ENCODE results near the gene KIRREL3.

Gene KIRREL3

GRCh38 chr11:126710804-126711399 is 289.7 kb downstream of the KIRREL3 start:
- no peaks in the 10 kb centered on the region for H3K36me3 ChIP-seq (ENCODE audit: control insufficient read depth, insufficient read depth, low read length)
- no peak overlapping the region for H3K9ac ChIP-seq (ENCODE audit: low read depth, low read length)
- no peak overlapping the region for H3K27ac ChIP-seq (ENCODE audit: low read depth, low read length)
- H3K27me3 ChIP-seq (ENCODE audit: control insufficient read depth, insufficient read depth, low read length), result no peaks in the 10 kb centered on the region
- H3K4me3 ChIP-seq (ENCODE audit: low read depth, low read length), result no peak overlapping the region
- H3K9me3 ChIP-seq (ENCODE audit: control insufficient read depth, insufficient read depth, low read length), result no peaks in the 10 kb centered on the region
- peaks cover 8% of the 10 kb centered on the region for H3K4me1 ChIP-seq (ENCODE audit: control insufficient read depth, insufficient read depth, low read length)

GRCh38 chr11:126707498-126707897 is 293.1 kb downstream of the KIRREL3 start:
- Histone ChIP-seq H3K4me3 (ENCODE audit: low read depth, low read length) (no peak overlapping the region), H3K27ac (ENCODE audit: low read depth, low read length) (no peak overlapping the region), H3K36me3 (ENCODE audit: control insufficient read depth, insufficient read depth, low read length) (no peaks in the 10 kb centered on the region), H3K9ac (ENCODE audit: low read depth, low read length) (no peak overlapping the region), H3K9me3 (ENCODE audit: control insufficient read depth, insufficient read depth, low read length) (no peaks in the 10 kb centered on the region), H3K4me1 (ENCODE audit: control insufficient read depth, insufficient read depth, low read length) (peaks cover 8% of the 10 kb centered on the region), H3K27me3 (ENCODE audit: control insufficient read depth, insufficient read depth, low read length) (no peaks in the 10 kb centered on the region)

DNA sequence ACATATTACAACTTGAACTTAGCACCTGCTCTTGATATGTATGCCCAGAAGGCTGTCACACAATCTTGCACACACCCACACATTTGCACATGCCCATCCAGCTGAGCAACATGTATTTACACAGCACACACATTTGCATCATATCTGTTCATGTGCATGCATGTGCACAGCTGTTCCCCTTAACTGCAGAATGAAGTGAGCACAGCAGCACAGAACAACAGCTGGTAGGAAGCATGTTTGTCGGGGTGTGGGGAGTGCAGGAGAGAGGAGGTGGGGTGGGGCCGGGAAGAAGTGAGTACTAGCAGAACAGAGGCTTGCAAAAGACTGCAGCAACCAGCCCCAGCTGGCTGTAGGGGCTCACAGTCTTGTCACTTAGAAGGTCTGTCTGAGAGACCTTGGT is 296.5 kb downstream of the KIRREL3 start:
- no peaks in the 10 kb centered on the region for H3K27me3 ChIP-seq (ENCODE audit: control insufficient read depth, insufficient read depth, low read length)
- no peak overlapping the region for H3K4me3 ChIP-seq (ENCODE audit: low read depth, low read length)
- no peaks in the 10 kb centered on the region for H3K36me3 ChIP-seq (ENCODE audit: control insufficient read depth, insufficient read depth, low read length)
- H3K4me1 ChIP-seq (ENCODE audit: control insufficient read depth, insufficient read depth, low read length), result peaks cover 8% of the 10 kb centered on the region
- no peaks in the 10 kb centered on the region for H3K9me3 ChIP-seq (ENCODE audit: control insufficient read depth, insufficient read depth, low read length)
- H3K27ac ChIP-seq (ENCODE audit: low read depth, low read length), result no peak overlapping the region
- H3K9ac ChIP-seq (ENCODE audit: low read depth, low read length), result no peak overlapping the region

DNA sequence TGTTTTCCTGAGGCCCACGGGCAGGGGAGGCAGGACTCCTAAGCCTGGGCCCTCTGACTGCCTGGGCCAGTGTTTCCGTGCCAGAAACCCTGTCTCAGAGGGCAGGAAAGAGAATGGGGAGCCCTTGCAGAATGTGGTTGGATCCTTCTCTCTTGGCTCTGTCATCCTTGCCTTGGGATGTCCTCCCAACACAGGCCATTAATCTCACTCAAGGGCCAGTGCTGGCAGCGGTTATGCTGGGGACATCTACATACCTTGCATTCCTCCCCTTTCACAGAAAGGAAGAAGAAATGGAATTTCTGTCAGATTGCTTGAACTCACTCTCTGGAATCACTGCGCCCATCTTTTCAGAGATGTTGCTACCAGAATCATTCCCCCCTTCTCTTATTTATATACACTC is 296.9 kb downstream of the KIRREL3 start:
- no peaks in the 10 kb centered on the region for H3K9me3 ChIP-seq (ENCODE audit: control insufficient read depth, insufficient read depth, low read length)

DNA sequence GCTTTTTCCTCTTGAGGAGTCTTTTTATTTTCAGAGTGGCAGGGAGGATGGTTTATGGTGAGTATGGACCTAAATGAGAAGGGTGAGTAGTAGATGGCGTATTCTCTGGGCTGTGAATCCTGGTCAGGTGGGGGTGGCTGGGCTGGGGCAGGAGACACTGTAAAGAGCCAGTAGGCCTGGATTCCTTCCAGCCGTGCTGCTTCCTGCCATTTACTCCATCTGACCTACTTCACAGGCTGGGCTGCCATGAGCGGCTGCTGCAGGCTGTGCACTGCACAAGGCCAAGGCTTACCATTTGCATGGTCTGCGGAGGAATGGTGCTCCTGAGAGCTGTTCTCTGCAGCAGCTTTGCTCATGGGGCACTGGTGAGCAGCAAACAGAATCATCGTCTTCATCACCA is 297.6 kb downstream of the KIRREL3 start:
- Histone ChIP-seq H3K27me3 (ENCODE audit: control insufficient read depth, insufficient read depth, low read length) (no peaks in the 10 kb centered on the region), H3K9me3 (ENCODE audit: control insufficient read depth, insufficient read depth, low read length) (no peaks in the 10 kb centered on the region), H3K27ac (ENCODE audit: low read depth, low read length) (no peak overlapping the region), H3K4me1 (ENCODE audit: control insufficient read depth, insufficient read depth, low read length) (0 out of 2 replicates have a peak, but pooled peaks cover 1% of the 10 kb centered on the region), H3K36me3 (ENCODE audit: control insufficient read depth, insufficient read depth, low read length) (no peaks in the 10 kb centered on the region), H3K4me3 (ENCODE audit: low read depth, low read length) (no peak overlapping the region), H3K9ac (ENCODE audit: low read depth, low read length) (no peak overlapping the region)

More for the DNA sequence above, 296.9 kb downstream of the KIRREL3 start:
- H3K27me3 ChIP-seq (ENCODE audit: control insufficient read depth, insufficient read depth, low read length), result no peaks in the 10 kb centered on the region
- no peak overlapping the region for H3K4me3 ChIP-seq (ENCODE audit: low read depth, low read length)
- H3K9ac ChIP-seq (ENCODE audit: low read depth, low read length), result no peak overlapping the region
- H3K36me3 ChIP-seq (ENCODE audit: control insufficient read depth, insufficient read depth, low read length), result no peaks in the 10 kb centered on the region
- peaks cover 8% of the 10 kb centered on the region for H3K4me1 ChIP-seq (ENCODE audit: control insufficient read depth, insufficient read depth, low read length)
- H3K27ac ChIP-seq (ENCODE audit: low read depth, low read length), result no peak overlapping the region

GRCh38 chr11:126702165-126702720 is 298.3 kb downstream of the KIRREL3 start:
- Histone ChIP-seq H3K4me1 (ENCODE audit: control insufficient read depth, insufficient read depth, low read length) (0 out of 2 replicates have a peak, but pooled peaks cover under 1% of the 10 kb centered on the region), H3K27me3 (ENCODE audit: control insufficient read depth, insufficient read depth, low read length) (no peaks in the 10 kb centered on the region), H3K27ac (ENCODE audit: low read depth, low read length) (no peak overlapping the region), H3K36me3 (ENCODE audit: control insufficient read depth, insufficient read depth, low read length) (no peaks in the 10 kb centered on the region), H3K9me3 (ENCODE audit: control insufficient read depth, insufficient read depth, low read length) (no peaks in the 10 kb centered on the region), H3K4me3 (ENCODE audit: low read depth, low read length) (no peak overlapping the region), H3K9ac (ENCODE audit: low read depth, low read length) (no peak overlapping the region)

DNA sequence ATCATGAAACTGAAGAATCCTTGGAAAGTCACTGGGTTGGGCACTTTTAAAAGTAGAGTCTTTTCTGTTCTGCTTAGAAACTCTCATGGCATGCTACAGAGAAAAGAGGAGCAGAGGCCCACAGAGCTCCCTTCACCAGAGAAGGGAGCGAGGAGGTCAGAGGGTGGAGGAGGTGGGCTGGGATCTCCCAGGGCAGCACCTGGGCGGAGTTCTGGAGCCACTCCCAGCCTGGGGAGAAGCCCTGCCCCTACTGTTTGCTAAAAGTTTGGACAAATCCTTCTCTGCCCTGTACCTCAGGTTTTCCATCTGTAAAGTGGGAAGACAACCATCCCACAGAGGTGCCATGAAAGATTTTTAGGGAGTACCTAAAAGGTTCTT is 299.1 kb downstream of the KIRREL3 start:
- H3K27me3 ChIP-seq (ENCODE audit: control insufficient read depth, insufficient read depth, low read length), result no peaks in the 10 kb centered on the region
- H3K36me3 ChIP-seq (ENCODE audit: control insufficient read depth, insufficient read depth, low read length), result no peaks in the 10 kb centered on the region
- H3K4me1 ChIP-seq (ENCODE audit: control insufficient read depth, insufficient read depth, low read length), result peaks cover 4% of the 10 kb centered on the region; the same call in 1 of the 2 replicates
- no peak overlapping the region for H3K27ac ChIP-seq (ENCODE audit: low read depth, low read length)
- H3K9ac ChIP-seq (ENCODE audit: low read depth, low read length), result no peak overlapping the region
- H3K4me3 ChIP-seq (ENCODE audit: low read depth, low read length), result no peak overlapping the region
- no peaks in the 10 kb centered on the region for H3K9me3 ChIP-seq (ENCODE audit: control insufficient read depth, insufficient read depth, low read length)

DNA sequence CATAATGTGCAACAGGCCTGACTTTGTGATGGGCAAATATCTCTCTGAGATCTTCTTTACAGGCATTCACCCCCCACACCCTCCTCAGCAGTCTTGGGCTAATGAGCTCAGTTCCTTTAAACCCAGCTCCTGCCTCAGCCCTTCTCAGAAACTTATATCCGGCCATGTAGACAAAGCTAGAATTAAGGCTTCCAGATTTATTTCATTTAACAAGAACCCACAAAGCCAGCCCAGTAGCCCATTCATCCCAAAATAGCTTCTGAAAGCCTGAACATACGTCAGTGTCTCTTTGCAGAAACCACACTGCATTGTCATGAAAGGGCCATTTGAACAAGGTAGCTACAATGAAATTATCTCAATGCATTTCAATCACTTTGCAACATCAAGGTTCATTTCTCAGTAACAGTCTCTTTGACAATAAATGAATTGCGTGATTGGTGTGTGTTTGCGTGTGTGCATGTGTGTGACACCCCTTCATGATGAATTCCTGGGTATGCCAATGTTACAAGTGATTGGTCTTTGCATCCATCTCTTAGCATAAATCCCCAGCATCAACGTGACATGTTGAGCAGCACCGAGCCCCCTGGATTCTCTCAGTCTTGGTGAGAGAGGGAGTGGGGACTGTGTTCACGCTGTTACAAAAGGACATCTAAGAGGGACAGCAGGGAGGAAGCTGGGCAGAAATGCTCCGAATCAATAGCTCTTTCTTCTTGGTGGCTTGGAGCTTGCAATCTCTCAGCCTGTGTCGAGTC is 299.6 kb downstream of the KIRREL3 start:
- Histone ChIP-seq H3K9ac (ENCODE audit: low read depth, low read length) (no peak overlapping the region), H3K4me3 (ENCODE audit: low read depth, low read length) (no peak overlapping the region), H3K36me3 (ENCODE audit: control insufficient read depth, insufficient read depth, low read length) (no peaks in the 10 kb centered on the region), H3K9me3 (ENCODE audit: control insufficient read depth, insufficient read depth, low read length) (no peaks in the 10 kb centered on the region), H3K4me1 (ENCODE audit: control insufficient read depth, insufficient read depth, low read length) (peaks cover 4% of the 10 kb centered on the region; the same call in 1 of the 2 replicates), H3K27me3 (ENCODE audit: control insufficient read depth, insufficient read depth, low read length) (no peaks in the 10 kb centered on the region), H3K27ac (ENCODE audit: low read depth, low read length) (no peak overlapping the region)

DNA sequence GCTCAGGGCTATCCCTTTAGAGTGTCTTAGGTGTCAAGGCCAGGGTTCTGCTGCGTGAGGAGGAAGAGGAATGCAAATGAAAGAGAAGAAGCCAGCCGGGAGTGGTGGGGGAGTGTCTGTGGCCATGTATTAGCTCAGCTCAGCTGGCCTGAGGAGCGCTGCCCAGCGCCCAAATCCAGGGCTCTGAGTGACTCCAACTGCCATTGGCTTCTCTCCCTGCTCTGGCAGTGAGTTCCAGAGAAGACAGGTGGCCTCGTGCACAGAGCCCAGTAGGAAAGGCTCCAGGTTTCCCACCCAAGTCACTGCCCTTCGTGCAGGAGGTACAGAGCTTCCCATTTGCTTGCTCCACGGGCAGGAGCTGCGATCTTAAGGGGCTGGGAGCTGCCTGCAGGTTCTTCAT is 302.0 kb downstream of the KIRREL3 start:
- no peaks in the 10 kb centered on the region for H3K27me3 ChIP-seq (ENCODE audit: control insufficient read depth, insufficient read depth, low read length)
- H3K36me3 ChIP-seq (ENCODE audit: control insufficient read depth, insufficient read depth, low read length), result no peaks in the 10 kb centered on the region
- H3K4me1 ChIP-seq (ENCODE audit: control insufficient read depth, insufficient read depth, low read length), result peaks cover 4% of the 10 kb centered on the region; the same call in 1 of the 2 replicates
- no peak overlapping the region for H3K27ac ChIP-seq (ENCODE audit: low read depth, low read length)
- H3K9me3 ChIP-seq (ENCODE audit: control insufficient read depth, insufficient read depth, low read length), result no peaks in the 10 kb centered on the region
- H3K4me3 ChIP-seq (ENCODE audit: low read depth, low read length), result no peak overlapping the region
- H3K9ac ChIP-seq (ENCODE audit: low read depth, low read length), result no peak overlapping the region

DNA sequence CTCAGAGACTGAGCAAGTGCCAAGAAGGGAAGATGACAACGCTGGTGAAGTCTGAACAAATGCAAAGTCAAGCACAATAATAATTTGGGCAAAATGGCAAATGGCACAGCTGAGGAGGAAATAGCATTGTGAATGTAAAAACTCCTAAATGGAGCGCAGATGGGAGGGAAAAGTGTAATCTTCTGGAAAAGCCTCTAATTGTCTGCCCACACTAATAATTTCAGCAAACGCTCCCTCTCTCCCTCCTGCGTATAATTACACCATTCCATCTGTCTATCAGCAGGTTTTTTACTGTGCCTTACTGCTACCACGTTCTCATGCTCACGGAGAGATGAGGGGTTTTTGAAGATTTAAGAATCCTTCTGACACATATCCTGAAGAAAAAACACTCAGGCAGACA is 302.6 kb downstream of the KIRREL3 start:
- Histone ChIP-seq H3K4me3 (ENCODE audit: low read depth, low read length) (no peak overlapping the region), H3K27ac (ENCODE audit: low read depth, low read length) (no peak overlapping the region)

DNA sequence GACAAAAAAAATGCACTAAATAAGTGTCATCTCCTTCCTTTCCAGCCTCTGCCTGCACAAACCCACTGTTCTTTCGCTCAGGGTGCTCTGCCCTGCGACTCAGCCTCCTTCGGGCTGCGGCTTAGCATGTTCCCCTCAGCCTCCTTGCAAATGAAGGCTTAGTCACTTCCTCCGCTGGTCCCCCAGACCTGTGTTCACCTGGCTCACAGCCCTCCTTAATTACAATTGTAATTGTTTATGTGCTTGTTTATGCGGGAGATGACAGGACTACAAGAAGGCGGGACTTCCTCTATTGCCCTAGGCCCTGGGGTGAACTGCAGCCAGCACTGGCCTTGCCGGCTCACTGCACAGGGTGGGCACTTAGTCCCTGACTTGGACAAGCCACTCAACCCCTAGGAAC is 303.6 kb downstream of the KIRREL3 start:
- Histone ChIP-seq H3K36me3 (ENCODE audit: control insufficient read depth, insufficient read depth, low read length) (no peaks in the 10 kb centered on the region), H3K27me3 (ENCODE audit: control insufficient read depth, insufficient read depth, low read length) (no peaks in the 10 kb centered on the region), H3K9me3 (ENCODE audit: control insufficient read depth, insufficient read depth, low read length) (no peaks in the 10 kb centered on the region), H3K4me3 (ENCODE audit: low read depth, low read length) (no peak overlapping the region), H3K9ac (ENCODE audit: low read depth, low read length) (no peak overlapping the region), H3K27ac (ENCODE audit: low read depth, low read length) (no peak overlapping the region), H3K4me1 (ENCODE audit: control insufficient read depth, insufficient read depth, low read length) (peaks cover 4% of the 10 kb centered on the region; the same call in 1 of the 2 replicates)

More for the DNA sequence above, 302.6 kb downstream of the KIRREL3 start:
- Histone ChIP-seq H3K27me3 (ENCODE audit: control insufficient read depth, insufficient read depth, low read length) (no peaks in the 10 kb centered on the region), H3K4me1 (ENCODE audit: control insufficient read depth, insufficient read depth, low read length) (peaks cover 4% of the 10 kb centered on the region; the same call in 1 of the 2 replicates), H3K9me3 (ENCODE audit: control insufficient read depth, insufficient read depth, low read length) (no peaks in the 10 kb centered on the region), H3K9ac (ENCODE audit: low read depth, low read length) (no peak overlapping the region), H3K36me3 (ENCODE audit: control insufficient read depth, insufficient read depth, low read length) (no peaks in the 10 kb centered on the region)

Measured in HUES48 (cell line).